ENCODE results near the gene SLC35E2B. TPM values are rescaled to one million over a fixed set of nuclear protein-coding genes. Genes with fewer than 3 reads are reported as not detected.

Gene SLC35E2B
- total RNA-seq, 1 donor from 2014 or later: 34.7 TPM

GRCh38 chr1:1612104-1612400, 80.5 kb downstream of the SLC35E2B start:
- DNase-seq (ENCODE audit: low spot score): no peak

GRCh38 chr1:1610796-1611195, 81.8 kb downstream of the SLC35E2B start:
- DNase-seq (ENCODE audit: low spot score): no peak

- DNase-seq (ENCODE audit: low spot score): no peak
Measured at GRCh38 chr1:1609822-1610485, 82.6 kb downstream of the SLC35E2B start.

Other genes with a start within 250 kb of the SLC35E2B start
- 1.2 TPM for gene ATAD3C, start 243.1 kb downstream of the SLC35E2B start, total RNA-seq (ENCODE audit: insufficient read depth, low replicate concordance)
- gene ATAD3B, start 221.0 kb downstream of the SLC35E2B start, total RNA-seq (ENCODE audit: insufficient read depth, low replicate concordance): 8.2 TPM
- gene ATAD3A, start 180.6 kb downstream of the SLC35E2B start, total RNA-seq (ENCODE audit: insufficient read depth, low replicate concordance): 7.9 TPM
- gene TMEM240, start 152.2 kb downstream of the SLC35E2B start, total RNA-seq (ENCODE audit: insufficient read depth, low replicate concordance): not detected
- gene SSU72, start 117.9 kb downstream of the SLC35E2B start, total RNA-seq (ENCODE audit: insufficient read depth, low replicate concordance): 44.3 TPM
- 2.2 TPM for gene FNDC10, start 92.7 kb downstream of the SLC35E2B start, total RNA-seq (ENCODE audit: insufficient read depth, low replicate concordance)
- gene MIB2, start 77.3 kb downstream of the SLC35E2B start, total RNA-seq (ENCODE audit: insufficient read depth, low replicate concordance): 85.0 TPM
- 249 TPM for gene MMP23B, start 60.6 kb downstream of the SLC35E2B start, total RNA-seq (ENCODE audit: insufficient read depth, low replicate concordance)
- 3.6 TPM for gene CDK11B, start 33.8 kb downstream of the SLC35E2B start, total RNA-seq (ENCODE audit: insufficient read depth, low replicate concordance)
- 21.9 TPM for gene CDK11A, start 31.6 kb upstream of the SLC35E2B start, total RNA-seq (ENCODE audit: insufficient read depth, low replicate concordance)
- 20.2 TPM for gene NADK, start 85.7 kb upstream of the SLC35E2B start, total RNA-seq (ENCODE audit: insufficient read depth, low replicate concordance)
- gene GNB1, start 198.3 kb upstream of the SLC35E2B start, total RNA-seq (ENCODE audit: insufficient read depth, low replicate concordance): 60.9 TPM
- gene CALML6, start 222.5 kb upstream of the SLC35E2B start, total RNA-seq (ENCODE audit: insufficient read depth, low replicate concordance): 0.72 TPM
- gene TMEM52, start 226.5 kb upstream of the SLC35E2B start, total RNA-seq (ENCODE audit: insufficient read depth, low replicate concordance): not detected